ENCODE results near the gene RACGAP1. TPM values are rescaled to one million over a fixed set of nuclear protein-coding genes. Genes with fewer than 3 reads are reported as not detected.

RACGAP1 gene
- polyA plus RNA-seq, 1 of the 3 experiments (the other 2 are of a cell fraction) = 21.5 TPM

DNA sequence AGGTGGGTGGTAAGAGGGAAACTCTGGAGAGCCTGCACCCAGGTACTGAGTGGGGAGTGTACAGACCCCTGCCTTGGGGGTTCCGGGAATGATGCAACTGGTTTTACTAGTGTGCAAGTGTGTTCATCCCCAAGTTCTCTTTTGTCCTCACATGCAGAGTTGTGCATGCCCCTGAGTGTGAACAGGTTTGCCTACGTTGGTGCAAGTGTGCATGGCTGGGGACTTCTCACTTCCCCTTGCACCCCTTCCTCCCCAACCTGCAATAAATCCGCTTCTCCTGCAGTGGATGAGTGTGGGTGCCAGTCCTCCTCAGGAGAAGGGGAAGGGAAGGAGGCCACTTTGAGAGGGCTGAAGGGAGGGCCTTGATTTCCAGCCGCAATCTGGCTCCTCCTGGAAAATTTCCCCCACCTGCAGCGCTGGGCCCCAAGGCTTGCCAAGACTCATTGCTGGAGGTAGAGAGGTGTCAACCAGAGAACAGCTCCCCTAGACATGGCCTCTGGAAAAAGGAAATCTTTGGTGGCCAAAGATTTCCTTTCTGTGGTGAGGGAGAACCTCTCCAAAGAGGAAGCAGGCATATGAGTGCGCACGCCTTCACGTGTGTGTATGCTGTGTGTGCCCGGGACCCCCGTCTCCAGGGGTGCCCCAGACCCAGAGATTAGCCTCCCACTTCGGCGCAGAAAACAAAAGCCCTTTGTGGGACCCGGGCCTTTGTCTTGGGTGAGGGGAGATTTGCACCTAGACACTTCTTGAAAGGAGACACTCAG, 69.2 kb downstream of the RACGAP1 start:
- Histone ChIP-seq H3K9ac (no peak overlapping the region), H3K9me3 (no peaks in the 10 kb centered on the region), H3K27ac (ENCODE audit: low read depth in 2 of 2, low read length in 1 of 2) (no peak overlapping the region), H3F3A (replicated peaks; ENCODE audit: insufficient read depth) (no peaks in the 10 kb centered on the region), H3K4me2 (no peak overlapping the region), H3K36me3 (replicated peaks in 1 of 2; ENCODE audit: control insufficient read depth in 1 of 2, insufficient read depth in 2 of 2, low read length in 1 of 2) (no peaks in the 10 kb centered on the region), H3K4me3 (ENCODE audit: low read depth in 2 of 2, low read length in 1 of 2) (no peak overlapping the region), H3K79me2 (ENCODE audit: insufficient read depth) (no peaks in the 10 kb centered on the region), H3K27me3 (ENCODE audit: insufficient read depth) (no peaks in the 10 kb centered on the region), H2AFZ (ENCODE audit: low read depth) (no peak overlapping the region), H3K9me2 (no peaks in the 10 kb centered on the region), H4K20me1 (ENCODE audit: insufficient read depth) (no peaks in the 10 kb centered on the region), H3K4me1 (ENCODE audit: control insufficient read depth in 1 of 2, insufficient read depth in 2 of 2, low read depth in 1 of 2, low read length in 1 of 2) (peaks cover 0 to 8% of the 10 kb centered on the region in 2 experiments; a peak in 3 of 4 replicates)
- WGBS (ENCODE audit: low lambda C conversion rate) = 56% methylated on average over 5 of the region's 13 CpGs
- TF ChIP-seq TEAD4 (IDR thresholded peaks at IDR 0.05; ENCODE audit: borderline replicate concordance, insufficient read depth) = no peak
- CTCF ChIA-PET = interaction anchor here (0.6 to 4.5 kb wide), 7 partner anchors 11 to 129 kb away, joined by 3 to 36 read pairs (median 6); no protein-coding TSS in a partner anchor
- POLR2A ChIA-PET = no interaction called here
- no peak for DNase-seq

DNA sequence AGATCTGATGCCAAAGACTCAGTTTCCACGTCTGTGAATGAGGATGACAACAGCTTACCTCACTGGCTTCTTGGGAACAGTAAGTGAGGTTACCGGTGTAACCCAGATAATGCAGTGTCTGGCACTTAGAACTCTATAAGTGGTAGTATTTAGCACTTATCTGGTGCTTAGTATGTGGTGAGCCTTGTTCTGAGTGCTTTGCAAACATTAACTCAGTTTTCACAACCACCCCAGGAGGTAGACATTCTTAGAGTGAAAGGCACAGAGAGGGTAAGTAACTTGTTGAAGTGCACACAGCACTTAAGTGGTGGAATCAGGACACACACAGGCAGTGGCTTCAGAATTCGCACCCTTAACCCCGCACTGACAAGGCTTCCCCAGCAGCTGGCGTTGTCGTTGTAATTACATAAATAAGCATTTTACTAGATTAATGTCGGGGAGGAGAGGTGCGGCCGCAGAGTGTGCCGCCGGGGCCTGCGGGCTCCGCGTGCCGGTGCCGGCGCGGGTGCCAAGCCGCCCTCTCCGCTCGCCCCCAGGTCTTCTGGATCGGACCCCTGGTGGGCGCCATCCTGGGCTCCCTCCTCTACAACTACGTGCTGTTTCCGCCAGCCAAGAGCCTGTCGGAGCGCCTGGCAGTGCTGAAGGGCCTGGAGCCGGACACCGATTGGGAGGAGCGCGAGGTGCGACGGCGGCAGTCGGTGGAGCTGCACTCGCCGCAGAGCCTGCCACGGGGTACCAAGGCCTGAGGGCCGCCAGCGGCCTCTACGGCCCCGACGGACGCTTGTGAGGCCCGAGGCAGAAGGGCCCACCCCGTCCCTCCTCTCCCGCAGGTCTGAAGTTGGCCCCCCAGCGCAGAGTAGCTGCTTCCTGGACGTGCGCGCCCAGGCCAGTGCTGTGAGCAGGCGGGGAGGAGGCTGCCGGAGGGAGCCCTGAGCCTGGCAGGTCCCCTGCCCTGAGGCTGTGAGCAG, 70.1 kb downstream of the RACGAP1 start:
- ChIA-PET CTCF (interaction anchor here (0.6 to 4.5 kb wide), 10 partner anchors 10 to 129 kb away, joined by 3 to 36 read pairs (median 5); no protein-coding TSS in a partner anchor), POLR2A (no interaction called here)
- no peak overlapping the region for H2AFZ ChIP-seq (ENCODE audit: low read depth)
- H3K4me2 ChIP-seq = no peak overlapping the region
- no peaks in the 10 kb centered on the region for H4K20me1 ChIP-seq (ENCODE audit: insufficient read depth)
- H3K9me2 ChIP-seq = no peaks in the 10 kb centered on the region
- 83% methylated on average over 21 of the region's 53 CpGs for WGBS (ENCODE audit: low lambda C conversion rate)
- H3K36me3 ChIP-seq (replicated peaks in 1 of 2; ENCODE audit: control insufficient read depth in 1 of 2, insufficient read depth in 2 of 2, low read length in 1 of 2) = no peaks in the 10 kb centered on the region
- peaks cover 4 to 7% of the 10 kb centered on the region in 2 experiments; a peak in 3 of 4 replicates for H3K4me1 ChIP-seq (ENCODE audit: control insufficient read depth in 1 of 2, insufficient read depth in 2 of 2, low read depth in 1 of 2, low read length in 1 of 2)
- H3K9me3 ChIP-seq = no peaks in the 10 kb centered on the region
- H3K27me3 ChIP-seq (ENCODE audit: insufficient read depth) = no peaks in the 10 kb centered on the region
- no peak overlapping the region for H3K4me3 ChIP-seq (ENCODE audit: low read depth in 2 of 2, low read length in 1 of 2)
- H3K27ac ChIP-seq (ENCODE audit: low read depth in 2 of 2, low read length in 1 of 2) = no peak overlapping the region
- peak; percentile 23 for DNase-seq
- H3F3A ChIP-seq (replicated peaks; ENCODE audit: insufficient read depth) = no peaks in the 10 kb centered on the region
- H3K9ac ChIP-seq = no peak overlapping the region
- H3K79me2 ChIP-seq (ENCODE audit: insufficient read depth) = no peaks in the 10 kb centered on the region
- TF ChIP-seq, protein P1, sequence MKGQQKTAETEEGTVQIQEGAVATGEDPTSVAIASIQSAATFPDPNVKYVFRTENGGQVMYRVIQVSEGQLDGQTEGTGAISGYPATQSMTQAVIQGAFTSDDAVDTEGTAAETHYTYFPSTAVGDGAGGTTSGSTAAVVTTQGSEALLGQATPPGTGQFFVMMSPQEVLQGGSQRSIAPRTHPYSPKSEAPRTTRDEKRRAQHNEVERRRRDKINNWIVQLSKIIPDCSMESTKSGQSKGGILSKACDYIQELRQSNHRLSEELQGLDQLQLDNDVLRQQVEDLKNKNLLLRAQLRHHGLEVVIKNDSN (IDR thresholded peaks at IDR 0.05; ENCODE audit: borderline replicate concordance, low read depth) = no peak
- TF ChIP-seq, protein P2, sequence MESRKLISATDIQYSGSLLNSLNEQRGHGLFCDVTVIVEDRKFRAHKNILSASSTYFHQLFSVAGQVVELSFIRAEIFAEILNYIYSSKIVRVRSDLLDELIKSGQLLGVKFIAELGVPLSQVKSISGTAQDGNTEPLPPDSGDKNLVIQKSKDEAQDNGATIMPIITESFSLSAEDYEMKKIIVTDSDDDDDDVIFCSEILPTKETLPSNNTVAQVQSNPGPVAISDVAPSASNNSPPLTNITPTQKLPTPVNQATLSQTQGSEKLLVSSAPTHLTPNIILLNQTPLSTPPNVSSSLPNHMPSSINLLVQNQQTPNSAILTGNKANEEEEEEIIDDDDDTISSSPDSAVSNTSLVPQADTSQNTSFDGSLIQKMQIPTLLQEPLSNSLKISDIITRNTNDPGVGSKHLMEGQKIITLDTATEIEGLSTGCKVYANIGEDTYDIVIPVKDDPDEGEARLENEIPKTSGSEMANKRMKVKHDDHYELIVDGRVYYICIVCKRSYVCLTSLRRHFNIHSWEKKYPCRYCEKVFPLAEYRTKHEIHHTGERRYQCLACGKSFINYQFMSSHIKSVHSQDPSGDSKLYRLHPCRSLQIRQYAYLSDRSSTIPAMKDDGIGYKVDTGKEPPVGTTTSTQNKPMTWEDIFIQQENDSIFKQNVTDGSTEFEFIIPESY (IDR thresholded peaks at IDR 0.05; ENCODE audit: borderline replicate concordance, low read depth) = no peak
- no peak for TF ChIP-seq SIN3A (IDR thresholded peaks at IDR 0.05; ENCODE audit: borderline replicate concordance, low read depth, low read length)
- TF ChIP-seq, protein P3, sequence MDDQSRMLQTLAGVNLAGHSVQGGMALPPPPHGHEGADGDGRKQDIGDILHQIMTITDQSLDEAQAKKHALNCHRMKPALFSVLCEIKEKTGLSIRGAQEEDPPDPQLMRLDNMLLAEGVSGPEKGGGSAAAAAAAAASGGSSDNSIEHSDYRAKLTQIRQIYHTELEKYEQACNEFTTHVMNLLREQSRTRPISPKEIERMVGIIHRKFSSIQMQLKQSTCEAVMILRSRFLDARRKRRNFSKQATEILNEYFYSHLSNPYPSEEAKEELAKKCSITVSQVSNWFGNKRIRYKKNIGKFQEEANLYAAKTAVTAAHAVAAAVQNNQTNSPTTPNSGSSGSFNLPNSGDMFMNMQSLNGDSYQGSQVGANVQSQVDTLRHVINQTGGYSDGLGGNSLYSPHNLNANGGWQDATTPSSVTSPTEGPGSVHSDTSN (IDR thresholded peaks at IDR 0.05) = no peak
- no peak for TF ChIP-seq FOXJ3 (CRISPR knock-in tag; IDR thresholded peaks at IDR 0.05)
- TF ChIP-seq RXRA (IDR thresholded peaks at IDR 0.05; ENCODE audit: borderline replicate concordance, low read depth) = no peak
- no peak for TF ChIP-seq ELF1 (IDR thresholded peaks at IDR 0.05)
- no peak for TF ChIP-seq EZH2phosphoT487 (IDR thresholded peaks at IDR 0.05; ENCODE audit: borderline replicate concordance, low read depth)
- TF ChIP-seq, protein P4, sequence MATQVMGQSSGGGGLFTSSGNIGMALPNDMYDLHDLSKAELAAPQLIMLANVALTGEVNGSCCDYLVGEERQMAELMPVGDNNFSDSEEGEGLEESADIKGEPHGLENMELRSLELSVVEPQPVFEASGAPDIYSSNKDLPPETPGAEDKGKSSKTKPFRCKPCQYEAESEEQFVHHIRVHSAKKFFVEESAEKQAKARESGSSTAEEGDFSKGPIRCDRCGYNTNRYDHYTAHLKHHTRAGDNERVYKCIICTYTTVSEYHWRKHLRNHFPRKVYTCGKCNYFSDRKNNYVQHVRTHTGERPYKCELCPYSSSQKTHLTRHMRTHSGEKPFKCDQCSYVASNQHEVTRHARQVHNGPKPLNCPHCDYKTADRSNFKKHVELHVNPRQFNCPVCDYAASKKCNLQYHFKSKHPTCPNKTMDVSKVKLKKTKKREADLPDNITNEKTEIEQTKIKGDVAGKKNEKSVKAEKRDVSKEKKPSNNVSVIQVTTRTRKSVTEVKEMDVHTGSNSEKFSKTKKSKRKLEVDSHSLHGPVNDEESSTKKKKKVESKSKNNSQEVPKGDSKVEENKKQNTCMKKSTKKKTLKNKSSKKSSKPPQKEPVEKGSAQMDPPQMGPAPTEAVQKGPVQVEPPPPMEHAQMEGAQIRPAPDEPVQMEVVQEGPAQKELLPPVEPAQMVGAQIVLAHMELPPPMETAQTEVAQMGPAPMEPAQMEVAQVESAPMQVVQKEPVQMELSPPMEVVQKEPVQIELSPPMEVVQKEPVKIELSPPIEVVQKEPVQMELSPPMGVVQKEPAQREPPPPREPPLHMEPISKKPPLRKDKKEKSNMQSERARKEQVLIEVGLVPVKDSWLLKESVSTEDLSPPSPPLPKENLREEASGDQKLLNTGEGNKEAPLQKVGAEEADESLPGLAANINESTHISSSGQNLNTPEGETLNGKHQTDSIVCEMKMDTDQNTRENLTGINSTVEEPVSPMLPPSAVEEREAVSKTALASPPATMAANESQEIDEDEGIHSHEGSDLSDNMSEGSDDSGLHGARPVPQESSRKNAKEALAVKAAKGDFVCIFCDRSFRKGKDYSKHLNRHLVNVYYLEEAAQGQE (IDR thresholded peaks at IDR 0.05; ENCODE audit: low read depth, low read length) = no peak
- no peak for TF ChIP-seq GABPA (IDR thresholded peaks at IDR 0.05; ENCODE audit: low read depth)
- TF ChIP-seq TEAD4 (IDR thresholded peaks at IDR 0.05; ENCODE audit: borderline replicate concordance, insufficient read depth) = no peak
- no peak for TF ChIP-seq SMC3 (IDR thresholded peaks at IDR 0.05; ENCODE audit: low read depth, low read length)
- TF ChIP-seq, protein P5, sequence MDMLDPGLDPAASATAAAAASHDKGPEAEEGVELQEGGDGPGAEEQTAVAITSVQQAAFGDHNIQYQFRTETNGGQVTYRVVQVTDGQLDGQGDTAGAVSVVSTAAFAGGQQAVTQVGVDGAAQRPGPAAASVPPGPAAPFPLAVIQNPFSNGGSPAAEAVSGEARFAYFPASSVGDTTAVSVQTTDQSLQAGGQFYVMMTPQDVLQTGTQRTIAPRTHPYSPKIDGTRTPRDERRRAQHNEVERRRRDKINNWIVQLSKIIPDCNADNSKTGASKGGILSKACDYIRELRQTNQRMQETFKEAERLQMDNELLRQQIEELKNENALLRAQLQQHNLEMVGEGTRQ (IDR thresholded peaks at IDR 0.05; ENCODE audit: borderline replicate concordance, low read depth, low read length) = no peak
- TF ChIP-seq FOXM1 (IDR thresholded peaks at IDR 0.05; ENCODE audit: low read depth) = no peak
- no peak for TF ChIP-seq TCF12 (IDR thresholded peaks at IDR 0.05)
